H1 (cell line): ENCODE results near the gene PTS. TPM values are rescaled to one million over a fixed set of nuclear protein-coding genes. Genes with fewer than 3 reads are reported as not detected.

Experiments
- CTCF ChIA-PET: fragments of 300-600 bp; sonication (Branson Sonifier 250); formaldehyde crosslinking; loops from one replicate; lab custom pipeline; 2021; ENCODE audit not compliant: partially characterized antibody; lab: Charles Lee
- POLR2A ChIA-PET: fragments of 300-600 bp; sonication (Branson Sonifier 250); formaldehyde crosslinking; loops from one replicate; lab custom pipeline; 2021; ENCODE audit warnings: inconsistent platforms; ENCODE audit not compliant: partially characterized antibody; lab: Charles Lee
- DNase-seq, 2 experiments: peaks; one replicate each; pipeline versions ENCODE4 v3.0.0 to v3.0.0-alpha.2; 2010 to 2022; ENCODE audit warnings: low spot score in 2 of 2, low read depth in 1 of 2, mixed read lengths in 1 of 2
- FAIRE-seq: peaks from 2 replicates; lab custom pipeline; 2011; peaks lifted over from hg19 to GRCh38; lab: Jason Lieb, UNC
- H2AFZ ChIP-seq: 2 replicates; pipeline ENCODE4 v1.8.1; 2012; ENCODE audit warnings: low read length, inconsistent platforms
- H2AK5ac ChIP-seq: 2 replicates; pipeline ENCODE4 v1.6.1; 2013; ENCODE audit warnings: low read depth, low read length
- H2BK120ac ChIP-seq: replicated peaks from 2 replicates; pipeline ENCODE3; 2013; ENCODE audit warnings: low read depth, low read length, inconsistent platforms
- H2BK12ac ChIP-seq: 2 replicates; pipeline ENCODE4 v1.6.1; 2013; ENCODE audit warnings: low read depth, low read length
- H2BK15ac ChIP-seq: 2 replicates; pipeline ENCODE4 v1.6.1; 2013; ENCODE audit warnings: low read length
- H2BK20ac ChIP-seq: 2 replicates; pipeline ENCODE4 v1.6.1; 2013; ENCODE audit warnings: low read length
- H2BK5ac ChIP-seq: 2 replicates; pipeline ENCODE4 v1.6.1; 2013; ENCODE audit warnings: low read depth, low read length
- H3K14ac ChIP-seq: 2 replicates; pipeline ENCODE4 v1.6.1; 2013; ENCODE audit warnings: inconsistent platforms; ENCODE audit not compliant: insufficient read length
- H3K18ac ChIP-seq: 2 replicates; pipeline ENCODE4 v1.6.1; 2013; ENCODE audit warnings: low read length; ENCODE audit errors: extremely low read depth
- H3K23ac ChIP-seq: 2 replicates; pipeline ENCODE4 v1.6.1; 2013; ENCODE audit warnings: inconsistent platforms; ENCODE audit not compliant: insufficient read length
- H3K23me2 ChIP-seq: 2 replicates; pipeline ENCODE4 v1.6.1; 2013; ENCODE audit warnings: low read depth, low read length
- H3K27ac ChIP-seq: 2 replicates; pipeline ENCODE4 v1.6.1; 2011; ENCODE audit warnings: low read depth, low read length, inconsistent platforms
- H3K27me3 ChIP-seq, 4 experiments: replicated peaks in 1 of 4; 1 replicate in 1 of 4; 2 replicates in 3 of 4; pipeline versions ENCODE4 v1.6.1 to v1.8.1; 2011 to 2013; ENCODE audit warnings: low read length in 3 of 4, mild to moderate bottlenecking in 3 of 4, inconsistent platforms in 2 of 4, mixed read lengths in 2 of 4, moderate library complexity in 1 of 4; ENCODE audit not compliant: control insufficient read depth in 3 of 4, insufficient read depth in 3 of 4; ENCODE audit errors: extremely low read depth in 1 of 4
- H3K36me3 ChIP-seq, 4 experiments: 2 replicates each; pipeline versions ENCODE4 v1.6.1 to v1.8.1; 2011 to 2013; ENCODE audit warnings: mild to moderate bottlenecking in 4 of 4, low read length in 3 of 4, moderate library complexity in 2 of 4, control low read depth in 1 of 4, inconsistent platforms in 1 of 4; ENCODE audit not compliant: insufficient read depth in 4 of 4, control insufficient read depth in 2 of 4
- H3K4ac ChIP-seq: replicated peaks from 2 replicates; pipeline ENCODE3; 2013; ENCODE audit warnings: low read length, low read depth, mixed read lengths, inconsistent platforms; ENCODE audit not compliant: insufficient read length
- H3K4me1 ChIP-seq, 4 experiments: replicated peaks in 1 of 4; 1 replicate in 1 of 4; 2 replicates in 3 of 4; pipeline versions ENCODE4 v1.6.1 to v1.8.1; 2011 to 2013; ENCODE audit warnings: low read length in 3 of 4, inconsistent platforms in 2 of 4, mixed read lengths in 1 of 4; ENCODE audit not compliant: insufficient read depth in 4 of 4, control insufficient read depth in 3 of 4
- H3K4me2 ChIP-seq, 2 experiments: 2 replicates each; pipeline versions ENCODE4 v1.6.1 to v1.8.1; 2011 to 2013; ENCODE audit warnings: low read depth in 2 of 2, low read length in 2 of 2, control low read depth in 1 of 2, inconsistent platforms in 1 of 2, mild to moderate bottlenecking in 1 of 2; ENCODE audit not compliant: insufficient read depth in 1 of 2
- H3K4me3 ChIP-seq, 4 experiments: fragments of 200-600, 300-600 bp in 1 of 4; sonication (generic), shearing (Covaris generic), sonication (Bioruptor Twin) in 1 of 4; 2 replicates each; pipeline versions ENCODE4 v1.5.1 to v1.8.1; 2011 to 2016; ENCODE audit warnings: low read length in 4 of 4, low read depth in 3 of 4, control low read depth in 2 of 4, inconsistent platforms in 2 of 4, mild to moderate bottlenecking in 2 of 4, mixed read lengths in 1 of 4, moderate library complexity in 1 of 4; ENCODE audit not compliant: insufficient read depth in 2 of 4; ENCODE audit errors: extremely low read depth in 1 of 4
- H3K56ac ChIP-seq: replicated peaks from 2 replicates; pipeline ENCODE3; 2013; ENCODE audit warnings: low read depth, mild to moderate bottlenecking, mixed read lengths, low read length, inconsistent platforms; ENCODE audit not compliant: insufficient read length
- H3K79me1 ChIP-seq: 2 replicates; pipeline ENCODE4 v1.6.1; 2013; ENCODE audit warnings: low read depth, low read length, control low read depth
- H3K79me2 ChIP-seq, 2 experiments: 2 replicates each; pipeline versions ENCODE4 v1.6.1 to v1.8.1; 2012 to 2013; ENCODE audit warnings: low read length in 2 of 2, mild to moderate bottlenecking in 2 of 2, inconsistent platforms in 1 of 2; ENCODE audit not compliant: insufficient read depth in 2 of 2, control insufficient read depth in 1 of 2
- H3K9ac ChIP-seq, 4 experiments: replicated peaks in 1 of 4; 1 replicate in 1 of 4; 2 replicates in 3 of 4; pipeline versions ENCODE4 v1.6.1 to v1.8.1; 2011 to 2013; ENCODE audit warnings: low read depth in 3 of 4, low read length in 3 of 4, control low read depth in 2 of 4, mild to moderate bottlenecking in 2 of 4, moderate library complexity in 2 of 4, inconsistent platforms in 1 of 4; ENCODE audit errors: extremely low read depth in 1 of 4
- H3K9me3 ChIP-seq, 2 experiments: 2 replicates each; pipeline versions ENCODE4 v1.6.1 to v1.8.1; 2012 to 2013; ENCODE audit warnings: mild to moderate bottlenecking in 2 of 2, moderate library complexity in 2 of 2, control low read depth in 1 of 2, inconsistent platforms in 1 of 2, low read depth in 1 of 2, low read length in 1 of 2, mixed read lengths in 1 of 2; ENCODE audit not compliant: insufficient read depth in 2 of 2
- H4K20me1 ChIP-seq, 2 experiments: replicated peaks in 1 of 2; 2 replicates each; pipeline versions ENCODE3 to v1.8.1; 2011 to 2013; ENCODE audit warnings: inconsistent platforms in 2 of 2, low read length in 2 of 2, mild to moderate bottlenecking in 1 of 2; ENCODE audit not compliant: insufficient read depth in 2 of 2, control insufficient read depth in 1 of 2
- H4K5ac ChIP-seq: 2 replicates; pipeline ENCODE4 v1.6.1; 2013; ENCODE audit warnings: low read length, low read depth, mixed read lengths, inconsistent platforms; ENCODE audit not compliant: insufficient read length
- H4K8ac ChIP-seq: 2 replicates; pipeline ENCODE4 v1.8.0; 2013; ENCODE audit warnings: mild to moderate bottlenecking, moderate library complexity, low read length, inconsistent platforms; ENCODE audit not compliant: insufficient read depth; ENCODE audit errors: extremely low read depth
- H4K91ac ChIP-seq: replicated peaks from 2 replicates; pipeline ENCODE3; 2013; ENCODE audit warnings: low read length, mixed read lengths, inconsistent platforms; ENCODE audit not compliant: insufficient read length
- CBX8 ChIP-seq: fragments of 300-800, 300-1000 bp; sonication (generic); IDR thresholded peaks from 2 replicates; pipeline ENCODE4 v1.7.1; 2016; ENCODE audit warnings: low read depth, low read length, borderline replicate concordance
- CREB1 ChIP-seq: IDR thresholded peaks from 2 replicates; pipeline ENCODE4 v1.6.1; 2012; ENCODE audit warnings: inconsistent platforms
- GTF2F1 ChIP-seq: IDR thresholded peaks from 2 replicates; pipeline ENCODE4 v1.6.1; 2012; ENCODE audit warnings: low read depth, low read length, improper control_type of control experiment, borderline replicate concordance
- HDAC2 ChIP-seq, 2 experiments: fragments of 300-600 bp in 1 of 2; sonication (generic) in 1 of 2; IDR thresholded peaks; 2 replicates each; pipeline ENCODE4 v1.6.1; 2011 to 2012; ENCODE audit warnings: low read depth in 2 of 2, low read length in 2 of 2, mild to moderate bottlenecking in 2 of 2, moderate library complexity in 2 of 2, borderline replicate concordance in 1 of 2, inconsistent platforms in 1 of 2
- JUN ChIP-seq: IDR thresholded peaks from 2 replicates; pipeline ENCODE4 v1.6.1; 2011; ENCODE audit warnings: low read depth, mild to moderate bottlenecking, improper control_type of control experiment, low read length
- NANOG ChIP-seq: IDR thresholded peaks from 2 replicates; pipeline ENCODE4 v1.6.1; 2011; ENCODE audit warnings: low read length, low read depth, mild to moderate bottlenecking, inconsistent platforms; ENCODE audit not compliant: insufficient read depth, poor library complexity, severe bottlenecking
- POLR2AphosphoS5 ChIP-seq: IDR thresholded peaks from 2 replicates; pipeline ENCODE4 v1.6.1; 2011; ENCODE audit warnings: low read depth, low read length
- SIX5 ChIP-seq: IDR thresholded peaks from 2 replicates; pipeline ENCODE4 v1.6.1; 2011; ENCODE audit warnings: mild to moderate bottlenecking, low read depth, low read length
- YY1 ChIP-seq: IDR thresholded peaks from 2 replicates; pipeline ENCODE4 v1.6.1; 2011; ENCODE audit warnings: low read depth, mild to moderate bottlenecking, low read length
- WGBS, 2 experiments: shearing (Covaris generic) in 1 of 2; methylation state at CpG; one replicate each; pipeline versions ENCODE4 v1.1.6 to v1.1.7; 2013 to 2015; ENCODE audit warnings: low lambda C conversion rate in 2 of 2, mixed read lengths in 2 of 2, inconsistent platforms in 1 of 2, low coverage in 1 of 2, missing lambda C conversion rate in 1 of 2; ENCODE audit not compliant: insufficient replicate concordance in 2 of 2, insufficient coverage in 1 of 2, insufficient read length in 1 of 2; ENCODE audit errors: extremely low coverage in 1 of 2, missing lambda C conversion rate in 1 of 2; 5-methylcytosine and 5-hydroxymethylcytosine counted together
- polyA plus RNA-seq, 7 experiments: library from polyadenylated mRNA; depleted of rRNA in 3 of 7; stranded (reverse) in 5 of 7; unstranded in 2 of 7; fragments of >200 nt in 5 of 7; fragments of 200-250 nt in 2 of 7; gene quantifications; 1 replicate in 5 of 7; 2 replicates in 1 of 7; 4 replicates in 1 of 7; pipeline versions ENCODE4 v1.2.1 to v1.2.3, GENCODE V29; 2011 to 2013; ENCODE audit warnings: missing spikeins in 2 of 7, mixed read lengths in 2 of 7
- total RNA-seq: library from RNA; stranded (reverse); fragmentation: NEBNext Ultra II Directional; extraction: Animal tissue kit (Norgen Biotek cat#: 25700); gene quantifications from 2 replicates; pipeline ENCODE4 v1.2.1, GENCODE V29; 2021
- TF ChIP-seq, protein P1 (sequence below): IDR thresholded peaks from 2 replicates; pipeline ENCODE4 v1.6.1; 2012; ENCODE audit warnings: inconsistent platforms
- TF ChIP-seq, protein P2 (sequence below): IDR thresholded peaks from 2 replicates; pipeline ENCODE4 v1.6.1; 2011; ENCODE audit warnings: low read length, improper control_type of control experiment

PTS gene
- total and polyA plus RNA-seq, 2 of the 8 experiments (the other 6 are each of a cell fraction or from before 2014, with no cell fraction given) = 18.3 to 25.9 TPM

DNA sequence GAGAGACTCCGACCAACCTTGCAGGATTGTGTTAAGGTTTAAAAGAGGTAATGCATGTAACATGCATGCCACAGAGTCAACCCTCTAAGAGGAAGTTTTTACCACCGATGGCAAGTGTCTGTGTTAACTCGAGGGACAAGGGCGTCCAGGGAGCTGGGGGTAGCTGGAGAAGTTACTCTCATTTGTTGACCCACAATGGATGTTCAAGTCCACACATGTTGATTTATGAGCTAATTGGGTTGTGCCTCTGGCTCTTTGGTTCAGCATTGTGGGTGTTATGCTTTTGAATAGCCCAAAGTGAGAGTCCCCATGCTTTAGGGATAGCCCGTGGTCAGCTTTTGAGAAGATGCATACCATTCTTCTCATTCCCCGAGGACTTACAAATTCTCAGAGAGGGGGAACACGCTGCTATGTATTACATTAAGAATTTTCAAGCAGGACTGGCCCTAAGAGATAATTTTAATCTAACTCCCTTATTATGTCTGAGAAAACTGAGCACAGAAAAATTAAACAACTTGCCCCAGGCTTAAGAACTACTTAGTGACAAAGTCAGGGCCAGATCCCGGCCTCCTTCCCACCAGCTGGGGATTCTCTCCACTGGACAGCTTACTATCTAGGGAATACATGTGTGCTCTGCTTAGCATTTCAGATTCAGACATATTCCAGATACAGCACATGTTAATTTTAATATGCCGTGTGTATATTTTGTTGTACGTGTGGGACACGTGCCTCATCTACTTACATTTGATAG is 39.6 kb downstream of the PTS start:
- Histone ChIP-seq H3K4me3 (no peak overlapping the region), H3K4me2 (no peak overlapping the region), H2BK5ac (no peak overlapping the region), H2BK15ac (no peak overlapping the region), H4K20me1 (no peaks in the 10 kb centered on the region), H3K18ac (no peak overlapping the region), H3K23me2 (no peaks in the 10 kb centered on the region; the same call in 1 of the 2 replicates), H4K91ac (no peak overlapping the region), H2AK5ac (no peak overlapping the region), H3K23ac (no peak overlapping the region), H2BK120ac (no peak overlapping the region), H3K4ac (no peak overlapping the region), H4K8ac (no peak overlapping the region), H4K5ac (no peak overlapping the region), H3K9me3 (no peaks in the 10 kb centered on the region), H3K14ac (no peak overlapping the region), H3K27ac (no peak overlapping the region), H2BK20ac (no peak overlapping the region), H3K36me3 (no peaks in the 10 kb centered on the region), H2AFZ (no peak overlapping the region), H3K56ac (no peak overlapping the region), H3K4me1 (no peaks in the 10 kb centered on the region), H2BK12ac (no peak overlapping the region), H3K9ac (no peak overlapping the region), H3K79me2 (no peaks in the 10 kb centered on the region), H3K79me1 (no peaks in the 10 kb centered on the region), H3K27me3 (0 out of 7 replicates have a peak, but pooled peaks cover 0 to 3% (median 0%) of the 10 kb centered on the region in 4 experiments)
- FAIRE-seq (no peak), DNase-seq (no peak)
- WGBS, 2 experiments = 69% methylated on average over 11 of the region's 11 CpGs; no CpG with 5 or more reads in 1 of the 2 experiments
- CTCF ChIA-PET = interaction anchor here (0.9 to 6.2 kb wide), 4 partner anchors 8 to 46 kb away, joined by 3 to 29 read pairs (median 6); no protein-coding TSS in a partner anchor
- POLR2A ChIA-PET = interaction anchor here (0.8 kb wide), 1 partner anchor 45 kb away, joined by 3 read pairs; no protein-coding TSS in a partner anchor
- TF ChIP-seq NANOG (no peak), POLR2AphosphoS5 (no peak), GTF2F1 (no peak), JUN (no peak), CBX8 (no peak), YY1 (no peak), HDAC2 (IDR thresholded peaks at IDR 0.05; ENCODE audit: borderline replicate concordance in 1 of 2, low read depth in 2 of 2, low read length in 2 of 2) (no peak), SIX5 (no peak), CREB1 (no peak)
- TF ChIP-seq, protein P1, sequence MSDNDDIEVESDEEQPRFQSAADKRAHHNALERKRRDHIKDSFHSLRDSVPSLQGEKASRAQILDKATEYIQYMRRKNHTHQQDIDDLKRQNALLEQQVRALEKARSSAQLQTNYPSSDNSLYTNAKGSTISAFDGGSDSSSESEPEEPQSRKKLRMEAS = no peak
- TF ChIP-seq, protein P2, sequence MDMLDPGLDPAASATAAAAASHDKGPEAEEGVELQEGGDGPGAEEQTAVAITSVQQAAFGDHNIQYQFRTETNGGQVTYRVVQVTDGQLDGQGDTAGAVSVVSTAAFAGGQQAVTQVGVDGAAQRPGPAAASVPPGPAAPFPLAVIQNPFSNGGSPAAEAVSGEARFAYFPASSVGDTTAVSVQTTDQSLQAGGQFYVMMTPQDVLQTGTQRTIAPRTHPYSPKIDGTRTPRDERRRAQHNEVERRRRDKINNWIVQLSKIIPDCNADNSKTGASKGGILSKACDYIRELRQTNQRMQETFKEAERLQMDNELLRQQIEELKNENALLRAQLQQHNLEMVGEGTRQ = no peak
